ENCODE measurements around the gene PRKRA. TPM values are rescaled to one million over a fixed set of nuclear protein-coding genes. Genes with fewer than 3 reads are reported as not detected.

Gene PRKRA
- polyA plus RNA-seq, 1 of the 3 experiments (the other 2 are of a cell fraction): 44.3 TPM

DNA sequence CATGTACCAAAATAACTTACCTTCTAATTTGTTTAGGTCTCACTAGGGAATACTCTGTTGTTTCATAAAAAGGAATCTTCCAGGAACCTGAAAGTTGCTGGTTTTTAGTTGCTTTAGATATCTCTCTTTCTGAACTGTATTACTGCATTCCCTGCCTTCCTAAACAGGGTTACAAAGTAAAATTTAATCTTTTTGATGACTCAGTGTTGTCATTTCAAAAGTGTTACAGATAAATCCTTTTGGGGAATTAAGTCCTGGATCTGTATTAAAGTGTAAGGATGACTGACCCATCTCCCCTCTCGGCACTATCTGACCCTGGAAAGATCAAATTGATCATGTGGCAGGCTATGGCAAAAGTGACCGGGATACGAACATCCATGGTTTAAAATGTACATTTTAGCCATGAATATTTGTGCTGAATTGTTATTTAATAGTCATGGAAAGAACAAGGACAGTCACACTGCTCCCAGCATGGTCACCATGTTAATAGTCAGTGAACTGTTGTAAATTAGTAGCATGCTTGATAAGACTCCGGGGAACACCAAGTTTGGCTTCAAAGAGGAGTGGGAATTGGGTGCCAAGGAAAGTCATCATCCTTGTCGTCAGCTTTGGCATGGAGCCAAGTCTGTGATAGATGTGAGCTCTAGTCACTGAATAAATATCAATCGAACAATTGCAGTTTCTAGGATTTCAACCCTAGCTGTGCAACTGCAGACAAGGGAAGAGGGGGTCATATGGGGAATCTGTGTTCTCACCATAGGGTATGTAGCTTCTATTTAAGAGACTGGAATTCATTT is 33.5 kb upstream of the PRKRA start:
- Histone ChIP-seq H3K79me2 (ENCODE audit: insufficient read depth) (peaks cover 87% of the 10 kb centered on the region), H3K4me1 (ENCODE audit: control insufficient read depth in 1 of 2, insufficient read depth in 2 of 2, low read depth in 1 of 2, low read length in 1 of 2) (peaks cover 10 to 17% of the 10 kb centered on the region in 2 experiments; a peak in 3 of 4 replicates), H3K4me2 (0 out of 2 replicates have a peak overlapping the region, but pooled peaks have one; percentile 15), H3K36me3 (replicated peaks in 1 of 2; ENCODE audit: control insufficient read depth in 1 of 2, insufficient read depth in 2 of 2, low read length in 1 of 2) (peaks cover 11 to 12% of the 10 kb centered on the region in 2 experiments), H3K27ac (ENCODE audit: low read depth in 2 of 2, low read length in 1 of 2) (no peak overlapping the region), H3K9me3 (no peaks in the 10 kb centered on the region), H2AFZ (ENCODE audit: low read depth) (no peak overlapping the region), H3K9me2 (no peaks in the 10 kb centered on the region), H4K20me1 (ENCODE audit: insufficient read depth) (peaks cover 49% of the 10 kb centered on the region), H3K9ac (no peak overlapping the region), H3K27me3 (ENCODE audit: insufficient read depth) (no peaks in the 10 kb centered on the region), H3F3A (replicated peaks; ENCODE audit: insufficient read depth) (peaks cover 9% of the 10 kb centered on the region), H3K4me3 (ENCODE audit: low read depth in 2 of 2, low read length in 1 of 2) (no peak overlapping the region)
- ChIA-PET CTCF (no interaction called here), POLR2A (no interaction called here)
- DNase-seq: no peak
- 58% methylated on average over 6 of the region's 6 CpGs for WGBS (ENCODE audit: low lambda C conversion rate)
- no peak for TF ChIP-seq FOXJ3 (CRISPR knock-in tag; IDR thresholded peaks at IDR 0.05)
- peak; percentile 76 for TF ChIP-seq NFIC (IDR thresholded peaks at IDR 0.05; ENCODE audit: borderline replicate concordance)
- no peak for TF ChIP-seq NRF1 (IDR thresholded peaks at IDR 0.05; ENCODE audit: low read depth, low read length)
- no peak for TF ChIP-seq TAF1 (IDR thresholded peaks at IDR 0.05; ENCODE audit: borderline replicate concordance, low read depth, low read length)
- TF ChIP-seq, protein P1, sequence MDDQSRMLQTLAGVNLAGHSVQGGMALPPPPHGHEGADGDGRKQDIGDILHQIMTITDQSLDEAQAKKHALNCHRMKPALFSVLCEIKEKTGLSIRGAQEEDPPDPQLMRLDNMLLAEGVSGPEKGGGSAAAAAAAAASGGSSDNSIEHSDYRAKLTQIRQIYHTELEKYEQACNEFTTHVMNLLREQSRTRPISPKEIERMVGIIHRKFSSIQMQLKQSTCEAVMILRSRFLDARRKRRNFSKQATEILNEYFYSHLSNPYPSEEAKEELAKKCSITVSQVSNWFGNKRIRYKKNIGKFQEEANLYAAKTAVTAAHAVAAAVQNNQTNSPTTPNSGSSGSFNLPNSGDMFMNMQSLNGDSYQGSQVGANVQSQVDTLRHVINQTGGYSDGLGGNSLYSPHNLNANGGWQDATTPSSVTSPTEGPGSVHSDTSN (IDR thresholded peaks at IDR 0.05): peak; percentile 24; the same call in 1 of the 2 replicates

GRCh38 chr2:178482437-178482836 is 31.5 kb upstream of the PRKRA start:
- 0 out of 4 replicates have a peak overlapping the region, but pooled peaks of 1 of the 2 experiments have one; percentile 74 for H3K4me3 ChIP-seq (ENCODE audit: low read depth in 2 of 2, low read length in 1 of 2)
- peak overlapping the region; percentile 83 for H3K4me2 ChIP-seq
- POLR2A ChIA-PET: interaction anchor here (0.7 to 1.2 kb wide), 2 partner anchors 10 to 31 kb away, joined by 4 to 6 read pairs; partner anchors contain the start of genes PJVK and PRKRA
- H3K79me2 ChIP-seq (ENCODE audit: insufficient read depth): peaks cover 78% of the 10 kb centered on the region
- CTCF ChIA-PET: interaction anchor here (0.7 to 1.8 kb wide), 4 partner anchors 13 to 68 kb away, joined by 3 to 5 read pairs (median 4); no protein-coding TSS in a partner anchor
- WGBS (ENCODE audit: low lambda C conversion rate): 94% methylated on average over 4 of the region's 4 CpGs
- H4K20me1 ChIP-seq (ENCODE audit: insufficient read depth): peaks cover 46% of the 10 kb centered on the region
- H3K27me3 ChIP-seq (ENCODE audit: insufficient read depth): no peaks in the 10 kb centered on the region
- H3K9me3 ChIP-seq: no peaks in the 10 kb centered on the region
- no peak overlapping the region for H3K27ac ChIP-seq (ENCODE audit: low read depth in 2 of 2, low read length in 1 of 2)
- H3K36me3 ChIP-seq (replicated peaks in 1 of 2; ENCODE audit: control insufficient read depth in 1 of 2, insufficient read depth in 2 of 2, low read length in 1 of 2): peaks cover 8 to 12% of the 10 kb centered on the region in 2 experiments
- TF ChIP-seq SMC3 (IDR thresholded peaks at IDR 0.05; ENCODE audit: low read depth, low read length) (no peak), USF2 (IDR thresholded peaks at IDR 0.05; ENCODE audit: borderline replicate concordance, low read depth, low read length) (no peak), JUND (IDR thresholded peaks at IDR 0.05) (no peak), TCF12 (IDR thresholded peaks at IDR 0.05) (no peak), FOXM1 (IDR thresholded peaks at IDR 0.05; ENCODE audit: low read depth) (no peak), FOXJ3 (CRISPR knock-in tag; IDR thresholded peaks at IDR 0.05) (no peak), MEF2A (IDR thresholded peaks at IDR 0.05; ENCODE audit: borderline replicate concordance, low read depth) (no peak), RAD21 (IDR thresholded peaks at IDR 0.05; ENCODE audit: low read length) (no peak), GATA2 (CRISPR knock-in tag; IDR thresholded peaks at IDR 0.05) (no peak), RXRA (IDR thresholded peaks at IDR 0.05; ENCODE audit: borderline replicate concordance, low read depth) (no peak), NRF1 (IDR thresholded peaks at IDR 0.05; ENCODE audit: low read depth, low read length) (no peak), NFIC (IDR thresholded peaks at IDR 0.05; ENCODE audit: borderline replicate concordance) (no peak), FOSL2 (IDR thresholded peaks at IDR 0.05; ENCODE audit: borderline replicate concordance, low read depth) (no peak), MXI1 (IDR thresholded peaks at IDR 0.05; ENCODE audit: low read depth, low read length) (no peak), EZH2phosphoT487 (IDR thresholded peaks at IDR 0.05; ENCODE audit: borderline replicate concordance, low read depth) (no peak)
- TF ChIP-seq, protein P2, sequence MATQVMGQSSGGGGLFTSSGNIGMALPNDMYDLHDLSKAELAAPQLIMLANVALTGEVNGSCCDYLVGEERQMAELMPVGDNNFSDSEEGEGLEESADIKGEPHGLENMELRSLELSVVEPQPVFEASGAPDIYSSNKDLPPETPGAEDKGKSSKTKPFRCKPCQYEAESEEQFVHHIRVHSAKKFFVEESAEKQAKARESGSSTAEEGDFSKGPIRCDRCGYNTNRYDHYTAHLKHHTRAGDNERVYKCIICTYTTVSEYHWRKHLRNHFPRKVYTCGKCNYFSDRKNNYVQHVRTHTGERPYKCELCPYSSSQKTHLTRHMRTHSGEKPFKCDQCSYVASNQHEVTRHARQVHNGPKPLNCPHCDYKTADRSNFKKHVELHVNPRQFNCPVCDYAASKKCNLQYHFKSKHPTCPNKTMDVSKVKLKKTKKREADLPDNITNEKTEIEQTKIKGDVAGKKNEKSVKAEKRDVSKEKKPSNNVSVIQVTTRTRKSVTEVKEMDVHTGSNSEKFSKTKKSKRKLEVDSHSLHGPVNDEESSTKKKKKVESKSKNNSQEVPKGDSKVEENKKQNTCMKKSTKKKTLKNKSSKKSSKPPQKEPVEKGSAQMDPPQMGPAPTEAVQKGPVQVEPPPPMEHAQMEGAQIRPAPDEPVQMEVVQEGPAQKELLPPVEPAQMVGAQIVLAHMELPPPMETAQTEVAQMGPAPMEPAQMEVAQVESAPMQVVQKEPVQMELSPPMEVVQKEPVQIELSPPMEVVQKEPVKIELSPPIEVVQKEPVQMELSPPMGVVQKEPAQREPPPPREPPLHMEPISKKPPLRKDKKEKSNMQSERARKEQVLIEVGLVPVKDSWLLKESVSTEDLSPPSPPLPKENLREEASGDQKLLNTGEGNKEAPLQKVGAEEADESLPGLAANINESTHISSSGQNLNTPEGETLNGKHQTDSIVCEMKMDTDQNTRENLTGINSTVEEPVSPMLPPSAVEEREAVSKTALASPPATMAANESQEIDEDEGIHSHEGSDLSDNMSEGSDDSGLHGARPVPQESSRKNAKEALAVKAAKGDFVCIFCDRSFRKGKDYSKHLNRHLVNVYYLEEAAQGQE (IDR thresholded peaks at IDR 0.05; ENCODE audit: low read depth, low read length): no peak
- TF ChIP-seq, protein P3, sequence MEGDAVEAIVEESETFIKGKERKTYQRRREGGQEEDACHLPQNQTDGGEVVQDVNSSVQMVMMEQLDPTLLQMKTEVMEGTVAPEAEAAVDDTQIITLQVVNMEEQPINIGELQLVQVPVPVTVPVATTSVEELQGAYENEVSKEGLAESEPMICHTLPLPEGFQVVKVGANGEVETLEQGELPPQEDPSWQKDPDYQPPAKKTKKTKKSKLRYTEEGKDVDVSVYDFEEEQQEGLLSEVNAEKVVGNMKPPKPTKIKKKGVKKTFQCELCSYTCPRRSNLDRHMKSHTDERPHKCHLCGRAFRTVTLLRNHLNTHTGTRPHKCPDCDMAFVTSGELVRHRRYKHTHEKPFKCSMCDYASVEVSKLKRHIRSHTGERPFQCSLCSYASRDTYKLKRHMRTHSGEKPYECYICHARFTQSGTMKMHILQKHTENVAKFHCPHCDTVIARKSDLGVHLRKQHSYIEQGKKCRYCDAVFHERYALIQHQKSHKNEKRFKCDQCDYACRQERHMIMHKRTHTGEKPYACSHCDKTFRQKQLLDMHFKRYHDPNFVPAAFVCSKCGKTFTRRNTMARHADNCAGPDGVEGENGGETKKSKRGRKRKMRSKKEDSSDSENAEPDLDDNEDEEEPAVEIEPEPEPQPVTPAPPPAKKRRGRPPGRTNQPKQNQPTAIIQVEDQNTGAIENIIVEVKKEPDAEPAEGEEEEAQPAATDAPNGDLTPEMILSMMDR (IDR thresholded peaks at IDR 0.05): no peak
- no peak overlapping the region for H3K9ac ChIP-seq
- no peaks in the 10 kb centered on the region for H3K9me2 ChIP-seq
- H3K4me1 ChIP-seq (ENCODE audit: control insufficient read depth in 1 of 2, insufficient read depth in 2 of 2, low read depth in 1 of 2, low read length in 1 of 2): peaks cover 10 to 21% of the 10 kb centered on the region in 2 experiments; a peak in 3 of 4 replicates
- H2AFZ ChIP-seq (ENCODE audit: low read depth): no peak overlapping the region
- peaks cover 14% of the 10 kb centered on the region for H3F3A ChIP-seq (replicated peaks; ENCODE audit: insufficient read depth)
- DNase-seq: no peak

Data from SK-N-SH (cell line).